BLaER1 treated with 17β-estradiol and CSF1 and Interleukin-3, amounts not matched to agents 10 nM and 100 nM (cell line): ENCODE results near the gene RERE.
"Not testable (repeated sequence)": the region's sequence is repeated elsewhere in the genome, so short reads cannot be mapped to it uniquely, and the experiment has no call there.

Source experiments
- H3K27ac ChIP-seq, 11 experiments: shearing (Covaris generic); formaldehyde crosslinking; 2 replicates each; pipeline ENCODE4 v1.8.1; 2022
- H3K27me3 ChIP-seq, 11 experiments: shearing (Covaris generic); formaldehyde crosslinking; 2 replicates each; pipeline ENCODE4 v1.8.1; 2022
- H3K36me3 ChIP-seq, 11 experiments: shearing (Covaris generic); formaldehyde crosslinking; 2 replicates each; pipeline ENCODE4 v1.8.1; 2022
- H3K4me1 ChIP-seq, 10 experiments: shearing (Covaris generic); formaldehyde crosslinking; 2 replicates each; pipeline ENCODE4 v1.8.1; 2022
- H3K4me2 ChIP-seq, 11 experiments: shearing (Covaris generic); formaldehyde crosslinking; 2 replicates each; pipeline ENCODE4 v1.8.1; 2022
- H3K4me3 ChIP-seq, 10 experiments: shearing (Covaris generic); formaldehyde crosslinking; 2 replicates each; pipeline ENCODE4 v1.8.1; 2022
- H3K9ac ChIP-seq, 11 experiments: shearing (Covaris generic); formaldehyde crosslinking; 2 replicates each; pipeline ENCODE4 v1.8.1; 2022
- H3K9me3 ChIP-seq, 11 experiments: shearing (Covaris generic); formaldehyde crosslinking; replicated peaks in 1 of 11; 2 replicates each; pipeline ENCODE4 v1.8.1; 2022
- H4K20me1 ChIP-seq, 11 experiments: shearing (Covaris generic); formaldehyde crosslinking; 2 replicates each; pipeline ENCODE4 v1.8.1; 2022
- Cebpa-rat ChIP-seq, 11 experiments: shearing (Covaris generic); IDR thresholded peaks; 2 replicates each; pipeline ENCODE4 v1.8.1; 2022

RERE gene

GRCh38 chr1:8825985-8826481 lies 8.6 kb upstream of the RERE start:
- H3K36me3 ChIP-seq = no peaks in the 10 kb centered on the region
- no peak overlapping the region for H3K4me3 ChIP-seq
- peaks cover 24 to 54% (median 35%) of the 10 kb centered on the region in 10 experiments for H3K4me1 ChIP-seq
- no peak overlapping the region for H3K9ac ChIP-seq
- H3K4me2 ChIP-seq = no peak overlapping the region
- no peaks in the 10 kb centered on the region for H3K9me3 ChIP-seq
- TF ChIP-seq Cebpa-rat (IDR thresholded peaks at IDR 0.05) = no peak
- no peaks in the 10 kb centered on the region for H4K20me1 ChIP-seq
- no peaks in the 10 kb centered on the region for H3K27me3 ChIP-seq
- no peak overlapping the region for H3K27ac ChIP-seq

DNA sequence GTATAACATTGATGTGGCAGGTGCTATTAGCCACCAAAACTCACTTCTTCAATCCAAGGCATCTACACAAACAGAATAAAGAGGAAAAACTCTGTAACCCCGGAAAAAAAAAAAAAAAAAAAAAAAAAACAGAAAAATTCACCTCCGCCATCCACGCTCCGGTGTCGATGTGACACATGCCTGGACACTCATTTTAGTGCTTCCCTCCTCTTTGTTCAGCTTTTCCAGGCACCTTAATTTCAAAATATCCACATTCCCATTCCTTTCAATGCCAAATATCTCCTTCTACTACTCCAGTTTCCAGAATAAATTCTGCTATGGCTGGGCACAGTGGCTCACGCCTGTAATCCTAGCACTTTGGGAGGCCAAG lies 5.8 kb upstream of the RERE start:
- Histone ChIP-seq H3K27ac (peak overlapping the region in 4 of 11 experiments; percentile 41 to 78 (median 62); a peak in 7 of 22 replicates), H3K9me3 (no peaks in the 10 kb centered on the region), H3K9ac (peak overlapping the region in 3 of 11 experiments; percentile 25 to 55 (median 35); a peak in 5 of 22 replicates), H3K36me3 (no peaks in the 10 kb centered on the region), H3K4me2 (peak overlapping the region in 6 of 11 experiments; percentile 36 to 87 (median 76); a peak in 10 of 22 replicates), H3K4me3 (no peak overlapping the region), H3K27me3 (no peaks in the 10 kb centered on the region), H4K20me1 (no peaks in the 10 kb centered on the region), H3K4me1 (peaks cover 20 to 64% (median 33%) of the 10 kb centered on the region in 10 experiments)
- TF ChIP-seq Cebpa-rat (IDR thresholded peaks at IDR 0.05) = no peak

- Histone ChIP-seq H3K4me1 (peaks cover 21 to 67% (median 34%) of the 10 kb centered on the region in 10 experiments), H3K9me3 (no peaks in the 10 kb centered on the region), H3K27me3 (no peaks in the 10 kb centered on the region), H3K36me3 (no peaks in the 10 kb centered on the region), H3K9ac (peak overlapping the region in 3 of 11 experiments; percentile 25 to 55 (median 35); a peak in 5 of 22 replicates), H3K4me2 (peak overlapping the region; percentile 23 to 87 (median 48); a peak in 21 of 22 replicates), H3K27ac (peak overlapping the region in 5 of 11 experiments; percentile 0 to 78 (median 56); a peak in 8 of 22 replicates), H4K20me1 (no peaks in the 10 kb centered on the region), H3K4me3 (peak overlapping the region in 2 of 10 experiments; percentile 9 to 17; a peak in 2 of 20 replicates)
- no peak for TF ChIP-seq Cebpa-rat (IDR thresholded peaks at IDR 0.05)
These were observed 5.2 kb upstream of the RERE start for GRCh38 chr1:8822373-8823294.

- H3K9ac ChIP-seq = no peak overlapping the region
- H3K36me3 ChIP-seq = no peaks in the 10 kb centered on the region
- no peaks in the 10 kb centered on the region for H3K9me3 ChIP-seq
- H3K27me3 ChIP-seq = no peaks in the 10 kb centered on the region
- H3K4me2 ChIP-seq = peak overlapping the region in 5 of 11 experiments; percentile 47 to 87 (median 74); a peak in 8 of 22 replicates
- TF ChIP-seq Cebpa-rat (IDR thresholded peaks at IDR 0.05) = no peak
- H3K4me3 ChIP-seq = no peak overlapping the region
- H4K20me1 ChIP-seq = no peaks in the 10 kb centered on the region
- H3K4me1 ChIP-seq = peaks cover 21 to 66% (median 34%) of the 10 kb centered on the region in 10 experiments
- no peak overlapping the region for H3K27ac ChIP-seq
These were observed 3.6 kb upstream of the RERE start for GRCh38 chr1:8821084-8821483.

GRCh38 chr1:8818789-8819188 lies 1.3 kb upstream of the RERE start:
- peak overlapping the region; percentile 73 to 90 (median 85); a peak in 15 of 20 replicates for H3K4me3 ChIP-seq
- H3K9ac ChIP-seq = peak overlapping the region in 9 of 11 experiments; percentile 92 to 97 (median 95); a peak in 12 of 22 replicates
- H3K4me1 ChIP-seq = peaks cover 41 to 71% (median 54%) of the 10 kb centered on the region in 10 experiments
- H3K9me3 ChIP-seq, H3K36me3 ChIP-seq, H3K27me3 ChIP-seq: not testable (repeated sequence)
- H3K4me2 ChIP-seq = peak overlapping the region; percentile 64 to 88 (median 78); a peak in 21 of 22 replicates
- peaks cover 0 to 21% (median 7%) of the 10 kb centered on the region in 11 experiments; a peak in 7 of 22 replicates for H4K20me1 ChIP-seq
- H3K27ac ChIP-seq = peak overlapping the region in 8 of 11 experiments; percentile 89 to 97 (median 92); a peak in 10 of 22 replicates

- peak overlapping the region; percentile 64 to 88 (median 78) for H3K4me2 ChIP-seq
- peaks cover 45 to 71% (median 56%) of the 10 kb centered on the region in 10 experiments for H3K4me1 ChIP-seq
- no peaks in the 10 kb centered on the region for H3K36me3 ChIP-seq
- peak overlapping the region; percentile 89 to 97 (median 91) for H3K27ac ChIP-seq
- peak overlapping the region; percentile 73 to 90 (median 85) for H3K4me3 ChIP-seq
- H3K9me3 ChIP-seq = no peaks in the 10 kb centered on the region
- TF ChIP-seq Cebpa-rat (IDR thresholded peaks at IDR 0.05) = no peak
- H4K20me1 ChIP-seq = peaks cover 0 to 25% (median 9%) of the 10 kb centered on the region in 11 experiments; a peak in 7 of 22 replicates
- no peaks in the 10 kb centered on the region for H3K27me3 ChIP-seq
- peak overlapping the region; percentile 91 to 97 (median 94) for H3K9ac ChIP-seq
These were observed 910 bp upstream of the RERE start for GRCh38 chr1:8818325-8818775.

- Histone ChIP-seq H3K4me2 (peak overlapping the region; percentile 67 to 98 (median 93)), H3K9me3 (no peaks in the 10 kb centered on the region), H4K20me1 (peaks cover 4 to 38% (median 15%) of the 10 kb centered on the region in 11 experiments; a peak in 13 of 22 replicates), H3K27me3 (no peaks in the 10 kb centered on the region), H3K4me3 (peak overlapping the region; percentile 73 to 90 (median 85)), H3K9ac (peak overlapping the region; percentile 91 to 97 (median 94)), H3K4me1 (peaks cover 42 to 64% (median 51%) of the 10 kb centered on the region in 10 experiments), H3K27ac (peak overlapping the region; percentile 87 to 97 (median 91)), H3K36me3 (0 out of 22 replicates have a peak, but pooled peaks cover 0 to under 1% (median 0%) of the 10 kb centered on the region in 11 experiments)
- no peak for TF ChIP-seq Cebpa-rat (IDR thresholded peaks at IDR 0.05)
These were observed 519 bp downstream of the RERE start for GRCh38 chr1:8816831-8817411.

GRCh38 chr1:8816264-8816663 lies 1.2 kb downstream of the RERE start:
- peak overlapping the region; percentile 87 to 97 (median 91) for H3K27ac ChIP-seq
- H3K9me3 ChIP-seq = no peaks in the 10 kb centered on the region
- no peak for TF ChIP-seq Cebpa-rat (IDR thresholded peaks at IDR 0.05)
- H3K36me3 ChIP-seq = 0 out of 22 replicates have a peak, but pooled peaks cover 0 to 4% (median 0%) of the 10 kb centered on the region in 11 experiments
- peak overlapping the region; percentile 91 to 97 (median 94) for H3K9ac ChIP-seq
- peak overlapping the region; percentile 67 to 98 (median 93) for H3K4me2 ChIP-seq
- H3K4me1 ChIP-seq = peaks cover 38 to 61% (median 48%) of the 10 kb centered on the region in 10 experiments
- peak overlapping the region; percentile 73 to 90 (median 85) for H3K4me3 ChIP-seq
- peaks cover 10 to 45% (median 22%) of the 10 kb centered on the region in 11 experiments; a peak in 15 of 22 replicates for H4K20me1 ChIP-seq
- H3K27me3 ChIP-seq = no peaks in the 10 kb centered on the region
